HL-60 (cell line): ENCODE measurements around the gene STYK1.

Experiments
- CTCF ChIP-seq: IDR thresholded peaks from one replicate; pipeline ENCODE4 v1.5.1; 2011; ENCODE audit warnings: low read length, control low read depth, inconsistent platforms; ENCODE audit not compliant: insufficient read depth
- POLR2AphosphoS5 ChIP-seq: IDR thresholded peaks from 2 replicates; pipeline ENCODE4 v1.6.1; 2012; ENCODE audit warnings: low read depth
- REST ChIP-seq: IDR thresholded peaks from 2 replicates; pipeline ENCODE4 v1.6.1; 2012; ENCODE audit warnings: low read depth; ENCODE audit not compliant: insufficient replicate concordance

- TF ChIP-seq POLR2AphosphoS5 = no peak
- no peak for TF ChIP-seq CTCF
- TF ChIP-seq REST = no peak
Observed at GRCh38 chr12:10635306-10635705, 38.5 kb downstream of the STYK1 start.
